Measurements from ENCODE around the gene PTPRK. TPM values are rescaled to one million over a fixed set of nuclear protein-coding genes. Genes with fewer than 3 reads are reported as not detected.

The PTPRK gene
- total and polyA plus RNA-seq, 2 donors (not counting 1 experiment from before 2014, with no cell fraction given) = 16.2 to 18.7 TPM

- peaks cover 23% of the 10 kb centered on the region for H3K27me3 Mint-ChIP-seq
- no peak overlapping the region for H3K27ac ChIP-seq (ENCODE audit: low read length in 2 of 2)
- H3K4me1 Mint-ChIP-seq = no peaks in the 10 kb centered on the region
- no peak overlapping the region for H3K27ac Mint-ChIP-seq
- H2AFZ ChIP-seq (ENCODE audit: insufficient read depth, low read depth, low read length, poor library complexity, severe bottlenecking) = no peak overlapping the region
- TF ChIP-seq CTCF (IDR thresholded peaks at IDR 0.05) (no peak), EZH2 (IDR thresholded peaks at IDR 0.05; ENCODE audit: borderline replicate concordance, insufficient read depth, low read depth, low read length, poor library complexity, severe bottlenecking) (no peak)
- no peak overlapping the region for H3K9ac ChIP-seq (ENCODE audit: low read length)
- peaks cover 0 to 19% (median 4%) of the 10 kb centered on the region in 4 experiments for H3K27me3 ChIP-seq (replicated peaks in 1 of 4; ENCODE audit: control extremely low read depth in 1 of 4, control insufficient read depth in 3 of 4, insufficient read depth in 4 of 4, low read length in 3 of 4)
- ATAC-seq (ENCODE audit: low read depth) (no peak), DNase-seq (no peak)
- H4K20me1 ChIP-seq (ENCODE audit: control insufficient read depth, insufficient read depth, low read length, poor library complexity, severe bottlenecking) = no peaks in the 10 kb centered on the region
- H3K9me3 Mint-ChIP-seq (ENCODE audit: insufficient read depth) = no peaks in the 10 kb centered on the region
- H3K4me2 ChIP-seq (replicated peaks; ENCODE audit: low read depth, low read length, poor library complexity, severe bottlenecking) = no peak overlapping the region
- H3K36me3 ChIP-seq (replicated peaks in 1 of 2; ENCODE audit: control extremely low read depth in 1 of 2, control insufficient read depth in 1 of 2, extremely low read depth in 1 of 2, insufficient read depth in 2 of 2, low read length in 1 of 2) = no peaks in the 10 kb centered on the region
- H3K9me3 ChIP-seq (ENCODE audit: control extremely low read depth in 1 of 3, control insufficient read depth in 2 of 3, insufficient read depth in 1 of 3, low read length in 2 of 3) = no peaks in the 10 kb centered on the region
- H3K4me3 Mint-ChIP-seq = no peak overlapping the region
- 90% methylated on average over 4 of the region's 5 CpGs for WGBS (ENCODE audit: insufficient coverage)
- H3K4me1 ChIP-seq (ENCODE audit: control insufficient read depth in 2 of 2, insufficient read depth in 2 of 2, low read length in 2 of 2) = peaks cover 0 to 1% of the 10 kb centered on the region in 2 donors
- H3K4me3 ChIP-seq (ENCODE audit: control extremely low read depth in 1 of 5, extremely low read depth in 1 of 5, insufficient read depth in 1 of 5, low read depth in 2 of 5, low read length in 4 of 5) = no peak overlapping the region
- no peaks in the 10 kb centered on the region for H3K79me2 ChIP-seq (ENCODE audit: control insufficient read depth, insufficient read depth, low read length)
- ChIA-PET POLR2A (no interaction called here), CTCF (interaction anchor here (0.7 kb wide), 1 partner anchor 211 kb away, joined by 4 read pairs; no protein-coding TSS in a partner anchor)
- intact Hi-C loops (cut with micrococcal nuclease) = no loop called here
Measured at GRCh38 chr6:128526152-128526914, 5.9 kb upstream of the PTPRK start.

DNA sequence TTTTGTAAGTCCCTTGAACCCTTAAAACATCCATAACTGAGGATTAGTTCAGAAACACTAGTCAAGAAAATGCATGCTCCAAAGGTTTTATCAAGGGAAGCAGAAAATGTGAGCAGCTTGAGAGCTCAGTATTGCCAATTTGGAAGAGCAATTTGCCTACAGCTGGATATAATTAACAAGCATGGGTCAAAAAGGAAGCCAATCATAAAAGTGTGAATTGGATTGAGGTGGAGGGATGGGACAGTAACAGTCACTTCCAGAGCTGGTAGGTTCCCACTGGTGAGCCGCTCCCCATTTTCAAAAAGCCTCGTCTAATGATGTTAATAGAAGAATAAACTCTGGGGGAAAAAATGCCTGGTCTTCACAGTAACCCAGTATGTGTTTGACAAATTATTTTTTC lies 5.0 kb upstream of the PTPRK start:
- Mint-ChIP-seq H3K4me3 (no peak overlapping the region), H3K4me1 (peaks cover 6% of the 10 kb centered on the region), H3K27ac (no peak overlapping the region), H3K9me3 (ENCODE audit: insufficient read depth) (no peaks in the 10 kb centered on the region), H3K27me3 (peaks cover 24% of the 10 kb centered on the region)
- Histone ChIP-seq H3K27ac (ENCODE audit: low read length in 2 of 2) (no peak overlapping the region), H3K9me3 (ENCODE audit: control extremely low read depth in 1 of 3, control insufficient read depth in 2 of 3, insufficient read depth in 1 of 3, low read length in 2 of 3) (no peaks in the 10 kb centered on the region), H3K9ac (ENCODE audit: low read length) (no peak overlapping the region), H3K4me2 (replicated peaks; ENCODE audit: low read depth, low read length, poor library complexity, severe bottlenecking) (no peak overlapping the region), H3K4me1 (ENCODE audit: control insufficient read depth in 2 of 2, insufficient read depth in 2 of 2, low read length in 2 of 2) (peaks cover 6 to 9% of the 10 kb centered on the region in 2 donors), H3K4me3 (ENCODE audit: control extremely low read depth in 1 of 5, extremely low read depth in 1 of 5, insufficient read depth in 1 of 5, low read depth in 2 of 5, low read length in 4 of 5) (no peak overlapping the region), H3K79me2 (ENCODE audit: control insufficient read depth, insufficient read depth, low read length) (no peaks in the 10 kb centered on the region), H4K20me1 (ENCODE audit: control insufficient read depth, insufficient read depth, low read length, poor library complexity, severe bottlenecking) (no peaks in the 10 kb centered on the region), H3K36me3 (replicated peaks in 1 of 2; ENCODE audit: control extremely low read depth in 1 of 2, control insufficient read depth in 1 of 2, extremely low read depth in 1 of 2, insufficient read depth in 2 of 2, low read length in 1 of 2) (no peaks in the 10 kb centered on the region), H3K27me3 (replicated peaks in 1 of 4; ENCODE audit: control extremely low read depth in 1 of 4, control insufficient read depth in 3 of 4, insufficient read depth in 4 of 4, low read length in 3 of 4) (peaks cover 0 to 23% (median 12%) of the 10 kb centered on the region in 4 experiments), H2AFZ (ENCODE audit: insufficient read depth, low read depth, low read length, poor library complexity, severe bottlenecking) (no peak overlapping the region)
- CTCF ChIA-PET = no interaction called here
- no CpG with 5 or more reads among the region's 2 CpGs for WGBS (ENCODE audit: insufficient coverage)
- intact Hi-C loops (cut with micrococcal nuclease) = no loop called here
- ATAC-seq (ENCODE audit: low read depth) = no peak
- POLR2A ChIA-PET = no interaction called here
- DNase-seq = no peak
- TF ChIP-seq CTCF (IDR thresholded peaks at IDR 0.05) (no peak), EZH2 (IDR thresholded peaks at IDR 0.05; ENCODE audit: borderline replicate concordance, insufficient read depth, low read depth, low read length, poor library complexity, severe bottlenecking) (no peak)
